Measurements from ENCODE around the gene PCNT. TPM values are rescaled to one million over a fixed set of nuclear protein-coding genes. Genes with fewer than 3 reads are reported as not detected.

The PCNT gene
- total RNA-seq, 2 donors from 2014 or later: 58.1 to 120 TPM

GRCh38 chr21:46493828-46494227 lies 169.9 kb downstream of the PCNT start:
- Mint-ChIP-seq H3K27ac (peak overlapping the region in 1 of 2 donors; percentile 20), H3K4me1 (ENCODE audit: low read depth in 2 of 2) (peaks cover 10 to 16% of the 10 kb centered on the region in 2 donors), H3K9me3 (no peaks in the 10 kb centered on the region), H3K4me3 (no peak overlapping the region), H3K27me3 (no peaks in the 10 kb centered on the region), H3K36me3 (peaks cover 27% of the 10 kb centered on the region)
- no peak for ATAC-seq
- no peak for DNase-seq (ENCODE audit: low spot score)

Other genes starting within 250 kb of the PCNT start
- 1 to 10 TPM in 1 of 2 donors, under 1 TPM in 1; 0.88 to 4.2 TPM for gene COL6A2, start 226.0 kb upstream of the PCNT start, total RNA-seq
- not detected for gene FTCD, start 168.6 kb upstream of the PCNT start, total RNA-seq
- gene SPATC1L, start 139.7 kb upstream of the PCNT start, total RNA-seq: 1 to 10 TPM in 1 of 2 donors, not detected in 1; 5.0 TPM
- gene LSS, start 95.4 kb upstream of the PCNT start, total RNA-seq: 10 to 100 TPM; 32.6 to 54.4 TPM
- gene MCM3AP, start 38.5 kb upstream of the PCNT start, total RNA-seq: 100 to 1,000 TPM; 161 to 193 TPM
- 10 to 100 TPM in 1 of 2 donors, 1 to 10 TPM in 1; 8.1 to 10.9 TPM for gene YBEY, start 37.8 kb upstream of the PCNT start, total RNA-seq
- 10 to 100 TPM; 12.3 to 49.3 TPM for gene C21orf58, start 286 bp upstream of the PCNT start, total RNA-seq
- 10 to 100 TPM; 39.4 to 71.6 TPM for gene DIP2A, start 134.7 kb downstream of the PCNT start, total RNA-seq